HG02798 (cell line): Measurements from ENCODE around the gene AGO3.
"Not testable (repeated sequence)": the region's sequence is repeated elsewhere in the genome, so short reads cannot be mapped to it uniquely, and the experiment has no call there.

Experiments
- ATAC-seq: cut with Tn5 transposase; IDR thresholded peaks from one replicate; pipeline ENCODE4 v1.9.1; 2021; ENCODE audit warnings: mild to moderate bottlenecking; ENCODE audit not compliant: unreplicated experiment, poor library complexity

Gene AGO3

DNA sequence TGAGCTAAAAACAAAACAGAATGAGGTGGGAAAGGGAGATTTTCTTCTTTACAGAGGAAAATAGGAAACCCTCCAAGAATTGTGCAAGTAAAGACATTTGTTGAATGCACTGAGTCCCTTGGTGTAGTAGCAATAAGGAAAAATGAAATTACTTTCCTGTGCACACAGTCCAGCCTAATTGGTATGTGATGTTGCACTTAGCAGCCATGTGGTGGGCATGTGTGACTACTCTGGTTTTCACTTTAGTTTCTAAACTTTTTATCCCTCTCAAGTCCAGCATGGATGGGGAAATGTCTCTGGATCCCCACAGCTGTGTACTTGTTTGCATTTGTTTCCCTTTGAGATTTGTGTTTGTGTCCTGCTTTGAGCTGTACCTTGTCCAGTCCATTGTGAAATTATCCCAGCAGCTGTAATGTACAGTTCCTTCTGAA, 7.1 kb upstream of the AGO3 start:
- ATAC-seq = no peak

DNA sequence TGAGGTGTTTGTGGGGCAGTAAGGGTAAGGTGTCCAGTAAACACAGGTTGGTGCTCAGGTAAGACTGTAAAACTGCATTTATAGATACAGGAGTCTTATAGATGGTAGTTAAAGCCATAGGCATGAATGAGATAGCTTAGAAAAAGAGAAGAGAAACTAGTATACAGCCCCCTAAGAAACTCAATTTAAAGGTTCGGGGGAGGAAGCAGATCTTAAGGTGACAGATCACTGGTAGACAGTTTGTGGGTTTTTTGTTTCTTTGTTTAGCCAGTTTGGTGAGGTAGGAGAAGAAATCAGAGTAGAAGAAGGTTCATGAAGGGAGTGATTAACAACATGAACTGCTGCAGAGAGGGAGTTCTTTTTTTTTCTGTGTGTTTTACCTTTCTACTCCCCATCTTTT, 6.1 kb upstream of the AGO3 start:
- ATAC-seq = no peak

DNA sequence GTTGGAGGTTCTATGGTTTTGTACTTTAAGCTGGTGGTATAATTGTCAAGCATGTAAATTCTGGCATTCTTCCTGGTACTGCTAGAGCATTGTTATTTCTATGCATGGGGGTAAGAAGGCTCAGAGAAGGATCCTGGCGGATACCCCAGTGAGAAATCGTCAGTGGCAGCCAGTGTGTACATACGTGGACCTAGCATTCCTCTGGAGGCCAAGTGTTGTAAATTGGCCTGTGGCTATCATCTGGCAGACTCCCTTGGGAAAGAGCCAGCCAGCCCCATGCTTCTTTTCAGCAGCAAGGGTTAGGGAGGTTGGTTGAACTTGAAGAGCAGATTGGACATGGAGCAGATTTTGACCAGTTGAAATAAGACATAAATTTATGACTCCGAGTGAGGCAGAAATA, 5.2 kb upstream of the AGO3 start:
- ATAC-seq = no peak

DNA sequence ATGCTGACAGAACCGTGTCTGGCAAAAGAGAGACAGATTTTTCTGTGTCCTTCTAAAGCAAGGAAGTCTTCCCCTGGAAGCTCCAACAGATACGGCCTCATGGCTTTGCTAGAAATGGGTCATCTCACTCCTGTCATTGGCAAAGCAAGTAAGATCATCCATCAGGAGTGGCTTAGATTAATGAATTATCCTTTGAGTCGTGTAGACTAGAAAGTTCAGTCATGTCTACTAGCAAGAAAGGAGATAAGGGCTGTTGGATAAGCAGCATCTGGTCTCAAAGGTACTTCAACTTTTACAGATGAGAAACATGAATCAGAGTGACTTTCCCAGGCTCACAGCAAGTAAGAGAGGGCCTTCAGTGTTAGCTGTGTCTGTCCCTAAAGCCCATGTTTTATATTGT, 3.4 kb upstream of the AGO3 start:
- ATAC-seq = no peak

DNA sequence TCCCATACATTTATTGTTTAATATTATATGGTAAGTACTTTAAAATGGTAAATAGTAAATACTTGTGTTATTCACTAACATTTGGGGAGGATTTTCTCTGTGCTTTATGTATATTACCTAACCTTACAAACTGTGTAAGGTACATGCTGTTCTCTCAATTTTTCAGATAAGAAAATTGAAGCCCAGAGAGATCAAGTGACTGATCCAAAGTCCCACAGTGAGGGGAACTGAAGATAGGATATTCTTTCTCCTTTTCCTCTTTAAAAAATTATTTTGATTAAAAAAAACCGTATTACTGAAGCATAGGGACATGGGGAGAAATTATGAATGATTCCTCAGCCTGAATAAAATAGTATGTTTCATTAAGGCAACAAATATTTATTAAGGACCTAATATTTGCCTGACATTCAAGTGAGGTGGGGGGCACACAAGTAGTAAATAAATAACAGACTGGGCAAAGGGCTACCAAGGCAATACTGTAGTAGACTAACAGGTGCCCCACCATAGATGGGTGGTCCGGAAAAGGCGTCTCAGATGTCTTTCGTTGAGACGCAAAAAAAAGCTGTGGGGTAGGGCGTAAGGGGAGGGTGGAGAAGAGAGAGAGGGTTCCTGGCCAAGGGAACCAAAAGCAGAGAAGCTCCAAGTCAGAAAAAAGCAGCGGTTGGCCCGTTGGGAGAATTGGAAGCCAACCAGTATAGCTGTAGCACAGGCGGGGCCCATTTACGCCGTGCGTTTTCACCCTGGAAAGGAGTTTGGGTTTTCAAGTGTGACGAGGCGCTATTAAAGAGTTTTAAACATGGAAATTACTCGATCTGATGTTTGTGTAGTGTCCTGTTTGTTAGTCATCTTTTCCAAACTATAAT, 944 bp upstream of the AGO3 start:
- ATAC-seq = no peak

DNA sequence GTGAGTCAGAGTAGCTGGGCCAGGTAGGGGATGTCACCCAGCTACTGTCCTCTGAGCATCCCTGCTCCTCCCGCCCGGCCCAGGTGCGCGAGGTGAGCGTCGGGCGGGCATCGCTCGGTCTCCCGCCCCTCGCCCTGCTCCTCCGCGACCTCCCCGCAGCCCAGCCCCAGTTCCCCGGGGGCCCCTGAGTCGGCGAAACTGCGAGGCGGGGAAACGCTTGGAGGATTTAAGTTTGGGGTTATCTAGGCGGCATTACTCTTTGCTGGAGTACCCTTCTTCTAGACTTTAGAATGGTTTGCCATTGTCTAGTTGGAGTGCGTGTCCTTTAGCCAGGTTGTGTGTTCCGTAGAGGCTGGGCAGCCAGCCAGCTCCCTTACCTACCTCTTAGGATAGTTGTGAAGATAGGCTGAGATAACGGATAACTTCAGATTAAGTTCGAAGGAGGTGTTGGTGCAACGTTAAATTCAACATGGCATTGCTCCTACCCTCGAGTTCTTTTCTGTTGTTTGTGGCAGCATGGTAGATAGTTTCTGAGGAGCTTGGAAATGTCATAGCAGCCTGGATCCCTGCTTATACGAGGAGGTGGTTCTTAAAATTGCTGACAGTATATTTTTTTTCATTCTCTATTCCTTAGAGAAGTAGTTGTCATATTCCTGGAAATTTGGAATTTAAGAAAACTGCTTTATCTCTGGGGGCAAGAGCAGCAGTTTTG, 697 bp downstream of the AGO3 start:
- ATAC-seq = no peak

DNA sequence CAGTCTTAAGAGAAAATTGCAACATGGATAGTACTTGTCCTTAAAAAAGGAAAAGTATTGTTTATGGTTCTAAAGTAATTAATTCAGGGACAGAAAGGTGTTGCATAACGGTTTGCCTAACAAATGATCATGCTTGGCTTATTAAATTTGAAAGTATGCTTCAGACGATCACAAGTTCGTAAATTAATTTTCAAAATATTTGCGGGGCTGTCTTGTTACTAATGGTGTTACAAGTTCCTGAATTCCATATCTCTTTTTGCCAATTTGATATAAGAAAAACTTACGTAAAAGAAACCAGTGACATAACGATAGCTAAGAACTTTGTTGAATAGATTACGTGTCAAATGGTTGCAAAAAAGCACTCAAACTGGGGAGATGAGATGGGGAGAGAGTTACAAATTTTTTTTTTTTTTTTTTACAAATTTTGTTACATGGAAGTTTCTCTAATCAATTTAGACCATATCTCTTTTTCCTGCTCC, 1.3 kb downstream of the AGO3 start:
- no peak for ATAC-seq

DNA sequence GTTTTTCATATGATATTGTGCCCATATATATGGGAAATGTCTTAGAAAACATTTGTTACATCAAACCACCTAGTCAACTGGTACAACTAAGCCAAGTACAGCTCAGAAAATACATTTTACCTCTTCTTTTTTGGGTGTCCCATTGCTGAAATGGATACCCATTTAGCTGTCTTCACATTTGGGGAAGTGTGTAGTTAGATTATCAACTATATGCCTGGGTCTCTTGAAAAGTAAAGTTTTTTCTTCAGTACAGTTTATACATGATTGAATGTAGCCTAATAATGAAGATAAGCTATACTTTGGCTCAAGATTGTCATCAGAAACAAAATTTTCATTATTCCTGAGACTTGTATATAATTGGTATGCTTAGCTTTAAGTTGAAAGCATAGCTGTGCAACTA, 2.0 kb downstream of the AGO3 start:
- no peak for ATAC-seq

DNA sequence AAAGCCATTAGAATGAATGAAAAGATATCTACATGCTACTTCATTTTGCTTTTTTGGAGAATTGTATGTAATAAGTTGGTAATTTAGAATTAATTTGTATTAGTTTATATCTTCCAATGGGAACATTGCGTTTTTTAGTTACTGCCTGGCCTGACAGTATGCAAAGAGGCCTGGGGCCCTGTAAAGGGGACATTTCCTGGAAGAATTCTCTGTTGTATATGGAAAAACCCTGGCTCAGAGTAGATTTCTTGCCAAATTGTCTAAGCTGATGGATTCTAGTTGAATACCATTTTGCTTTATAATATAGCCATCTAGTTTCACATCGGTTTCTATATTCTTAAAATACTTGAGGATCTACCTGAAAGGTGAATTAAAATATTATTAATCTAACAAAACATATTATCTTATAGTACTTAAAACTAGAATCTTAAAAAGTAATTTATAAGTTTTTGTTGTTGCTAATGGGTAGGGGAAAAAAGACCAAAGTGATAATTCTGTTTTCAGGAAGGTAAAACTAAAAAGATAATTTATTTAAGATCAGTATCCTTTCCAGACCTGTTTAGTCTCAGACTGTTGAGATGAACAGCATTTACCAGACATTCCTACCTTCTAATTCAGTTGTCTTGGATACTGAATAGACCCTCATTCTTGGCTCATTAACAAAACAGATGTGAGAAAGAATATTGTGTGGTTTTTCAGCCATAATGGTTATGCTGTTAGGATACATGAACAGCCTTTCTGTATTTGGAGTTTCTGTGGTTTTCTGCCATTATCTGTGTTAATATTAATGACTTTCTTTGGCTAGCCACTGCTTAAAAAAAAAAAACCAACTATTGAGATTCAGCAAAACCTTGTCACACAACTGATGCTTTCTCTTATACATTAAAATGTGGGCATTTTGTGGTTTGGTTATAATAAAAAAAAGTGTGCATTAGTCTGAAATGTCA, 4.8 kb downstream of the AGO3 start:
- no peak for ATAC-seq

DNA sequence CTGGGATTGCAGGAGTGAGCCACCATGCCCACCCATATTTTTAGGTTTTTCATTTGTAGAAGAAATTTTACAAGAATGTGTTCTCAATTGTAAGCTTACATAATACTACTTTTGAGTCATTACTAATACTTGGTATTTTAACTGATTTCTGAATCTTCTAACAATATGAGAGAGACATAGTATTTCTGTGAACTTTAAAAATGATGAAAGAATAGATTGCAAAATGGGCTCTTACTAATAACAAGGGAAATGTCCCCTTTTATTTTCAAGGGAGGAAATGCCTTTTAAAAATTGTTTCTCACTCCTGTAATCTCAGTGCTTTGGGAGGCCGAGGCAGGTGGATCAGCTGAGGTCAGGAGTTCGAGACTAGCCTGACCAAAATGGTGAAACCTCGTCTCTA, 5.9 kb downstream of the AGO3 start:
- no peak for ATAC-seq

DNA sequence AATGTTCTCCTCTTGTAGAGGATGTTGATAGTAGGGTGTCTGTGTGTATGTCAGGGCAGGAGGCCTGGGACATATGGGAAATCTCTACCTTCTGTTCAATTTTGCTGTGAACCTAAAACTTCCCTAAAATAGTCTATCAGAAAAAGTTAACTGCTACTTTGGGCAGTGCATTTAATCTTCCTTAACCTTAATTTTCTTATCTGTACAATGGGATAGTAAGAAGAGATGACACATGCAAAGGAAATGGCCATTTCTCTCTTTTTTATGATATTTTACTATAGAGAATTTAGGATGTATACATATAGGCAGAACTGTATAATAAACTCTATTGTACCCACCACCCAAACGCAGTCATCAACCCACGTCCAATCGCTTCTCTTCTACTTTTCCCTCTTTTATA, 8.6 kb downstream of the AGO3 start:
- no peak for ATAC-seq

DNA sequence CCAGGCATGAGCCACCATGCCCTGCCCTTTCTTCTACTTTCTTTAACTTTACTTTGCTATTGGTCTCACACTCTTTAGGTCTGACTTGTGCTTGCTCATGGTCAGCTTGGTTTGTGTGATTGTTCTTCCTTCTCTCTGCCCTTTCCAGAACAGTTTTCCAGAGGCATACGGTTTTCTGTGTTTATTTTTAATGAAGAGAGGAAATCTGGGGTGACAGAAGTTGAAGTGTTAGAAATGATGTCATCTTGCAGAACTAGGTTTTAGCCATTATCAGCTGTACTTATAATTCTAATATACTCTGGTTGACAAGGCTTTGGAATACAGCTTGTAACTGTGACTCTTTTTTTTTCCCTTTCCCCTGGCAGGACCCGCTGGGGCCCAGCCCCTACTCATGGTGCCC, 14.4 kb downstream of the AGO3 start:
- ATAC-seq = no peak

DNA sequence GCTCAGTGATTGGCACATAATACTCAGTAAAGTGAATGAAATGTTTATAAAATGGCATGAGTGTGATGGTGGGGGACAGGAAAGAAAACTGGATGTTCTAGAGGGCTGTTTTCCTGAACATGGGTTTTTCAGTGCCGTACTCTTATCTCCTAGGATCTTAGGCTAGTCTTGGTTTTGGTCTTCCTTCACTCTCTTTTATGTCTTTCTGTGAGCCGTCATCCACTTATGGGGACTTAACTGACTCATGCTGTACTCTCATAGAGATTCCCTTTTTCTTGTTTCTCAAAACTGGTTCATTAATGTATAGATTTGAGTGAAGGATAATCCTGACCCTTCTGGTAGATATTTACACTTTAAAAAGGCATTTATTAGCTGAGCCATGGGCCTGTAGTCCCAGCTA, 16.6 kb downstream of the AGO3 start:
- no peak for ATAC-seq

DNA sequence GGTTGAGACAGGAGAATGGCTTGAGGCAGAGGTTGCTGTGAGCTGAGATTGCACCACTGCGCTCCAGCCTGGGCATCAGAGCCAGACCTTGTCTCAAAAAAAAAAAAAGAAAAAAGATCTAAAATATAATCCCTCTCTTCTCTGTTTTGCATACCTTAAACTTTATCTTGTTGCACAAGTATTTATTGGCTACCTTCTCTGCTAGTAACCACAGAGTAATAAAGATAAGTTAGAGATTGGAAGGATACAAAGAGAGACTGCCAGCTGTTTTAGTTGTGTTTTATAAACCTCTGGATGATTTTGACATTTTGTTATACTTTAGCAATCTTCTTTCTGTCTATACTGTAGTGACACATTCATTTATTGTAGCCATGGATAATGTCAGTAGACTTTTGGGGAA, 27.7 kb downstream of the AGO3 start:
- ATAC-seq = no peak

DNA sequence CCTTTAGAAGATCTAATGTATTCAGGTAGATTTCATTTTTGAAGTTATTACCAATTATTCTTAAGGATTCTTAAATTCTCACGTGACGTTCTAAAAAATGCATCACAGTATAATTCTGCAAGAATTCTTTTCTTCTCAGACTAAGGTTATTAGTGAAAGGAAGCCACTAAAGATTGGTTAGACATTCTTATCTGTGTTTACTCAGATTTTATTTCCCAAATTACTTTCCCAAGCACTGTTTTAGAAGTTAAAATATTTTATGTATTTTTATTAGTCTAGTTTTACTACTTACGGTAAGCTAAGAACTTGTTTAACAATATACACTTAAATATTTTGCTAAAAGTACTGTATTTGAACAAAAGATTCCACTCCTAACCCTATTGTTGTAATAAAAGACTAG, 28.4 kb downstream of the AGO3 start:
- ATAC-seq = no peak

DNA sequence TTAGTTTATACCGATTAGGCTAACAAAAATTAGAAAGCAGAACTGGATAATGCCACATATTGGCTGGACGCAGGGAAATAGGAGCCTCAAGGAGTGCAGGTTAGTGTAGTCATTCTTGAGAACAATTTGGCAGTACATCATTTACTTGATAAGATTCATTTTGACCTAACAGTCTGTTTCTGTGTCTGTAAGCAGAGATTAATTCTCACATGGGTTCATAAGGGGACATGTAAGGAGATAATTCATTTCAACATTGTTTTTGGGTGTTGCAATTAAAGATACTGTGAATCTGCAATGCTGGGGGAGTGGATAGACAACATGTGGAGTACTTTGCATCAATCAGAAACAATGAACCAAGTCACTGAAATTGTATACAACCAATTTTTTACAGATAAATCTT, 32.0 kb downstream of the AGO3 start:
- ATAC-seq = no peak

DNA sequence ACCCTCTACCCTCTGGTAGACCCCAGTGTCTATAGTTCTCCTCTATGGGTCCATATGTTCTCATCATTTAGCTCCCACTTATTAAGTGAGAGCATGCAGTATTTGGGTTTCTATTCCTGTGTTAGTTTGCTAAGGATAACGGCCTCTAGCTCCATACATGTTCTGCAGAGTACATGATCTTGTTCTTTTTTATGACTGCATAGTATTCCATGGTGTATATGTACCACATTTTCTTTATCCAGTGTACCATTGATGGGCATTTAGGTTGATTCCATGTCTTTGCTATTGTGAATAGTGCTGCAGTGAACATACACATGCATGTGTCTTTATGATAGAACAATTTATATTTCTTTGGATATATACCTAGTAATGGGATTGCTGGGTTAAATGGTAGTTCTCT, 33.4 kb downstream of the AGO3 start:
- ATAC-seq = not testable (repeated sequence)

DNA sequence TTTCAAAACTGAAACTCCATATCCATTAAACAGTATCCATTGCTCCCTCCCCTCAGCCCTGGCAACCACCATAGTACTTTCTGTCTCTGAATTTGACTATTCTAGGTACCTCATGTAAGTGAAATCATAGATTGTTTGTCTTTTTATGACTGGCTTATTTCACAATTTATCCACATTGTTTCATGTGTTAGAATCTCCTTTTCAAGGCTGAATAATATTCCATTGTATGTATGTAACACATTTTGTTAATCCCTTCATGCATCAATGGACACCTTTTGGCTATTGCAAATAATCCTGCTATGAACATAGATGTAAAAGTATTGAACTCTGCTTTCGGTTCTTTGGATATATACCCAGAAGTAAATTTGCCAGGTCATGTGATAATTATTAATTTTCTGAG, 37.5 kb downstream of the AGO3 start:
- no peak for ATAC-seq

DNA sequence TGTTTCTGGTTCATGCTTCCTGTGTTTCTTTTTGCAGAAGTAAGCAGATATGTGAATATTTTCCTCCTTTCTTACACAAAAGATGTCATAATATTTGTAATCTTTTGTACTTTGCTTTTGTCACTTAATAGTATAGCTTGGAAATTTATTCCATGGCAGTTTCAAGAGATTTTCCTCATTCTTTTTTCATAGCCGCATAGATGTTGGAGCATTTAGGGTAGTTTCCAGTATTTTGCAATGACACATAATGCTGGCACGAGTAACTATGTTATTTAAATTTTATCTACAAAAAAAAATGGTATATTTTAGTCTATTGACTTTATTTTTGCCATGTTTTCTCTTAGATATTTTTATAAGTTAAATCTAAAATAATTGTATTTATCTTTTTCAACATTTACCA, 40.7 kb downstream of the AGO3 start:
- no peak for ATAC-seq

DNA sequence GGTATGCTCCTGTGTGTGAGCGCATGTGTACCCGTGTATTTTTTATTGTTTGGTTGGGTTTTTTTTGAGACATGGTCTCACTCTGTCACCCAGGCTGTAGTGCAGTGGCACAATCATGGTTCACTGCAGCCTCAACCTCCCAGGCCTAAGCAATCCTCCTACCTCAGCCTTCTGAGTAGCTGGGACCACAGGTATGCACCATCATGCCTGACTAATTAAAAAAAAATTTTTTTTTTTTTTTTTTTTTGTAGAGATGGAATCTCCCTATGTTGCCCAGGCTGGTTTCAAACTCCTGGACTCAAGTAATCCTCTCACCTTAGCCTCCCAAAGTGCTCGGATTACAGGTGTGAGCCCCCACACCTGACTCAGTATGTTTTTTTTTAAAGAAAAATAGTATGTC, 41.7 kb downstream of the AGO3 start:
- not testable (repeated sequence) for ATAC-seq

DNA sequence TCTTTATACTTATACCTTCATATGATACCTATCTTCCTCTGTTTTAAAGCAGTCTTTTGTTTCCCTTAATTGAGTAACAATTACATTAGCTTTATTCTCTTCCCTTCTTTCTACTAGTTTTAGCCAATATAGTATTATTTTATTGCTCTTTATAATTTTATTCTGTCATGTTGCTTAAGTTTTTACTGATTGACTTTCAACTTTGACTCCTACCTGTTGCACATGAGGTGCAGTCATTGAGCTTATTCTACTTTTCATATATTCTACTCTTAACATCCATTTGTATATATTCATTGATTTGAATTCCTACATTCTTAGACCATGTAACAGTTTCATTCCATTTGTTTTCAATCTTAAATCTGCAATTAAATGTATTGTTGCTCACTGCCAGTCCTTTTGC, 49.2 kb downstream of the AGO3 start:
- ATAC-seq = no peak
